ENCODE data around the gene NEXN.

NEXN gene
- 0.13 to 11.2 (median 0.77) reads per million in 17 experiments for total RNA-seq

- peak; percentile 10 to 45 (median 23) for DNase-seq
Measured at GRCh38 chr1:77888081-77888780, at the start of gene NEXN. TSS of gene NEXN (plus strand) at chr1:77888624. CDS start at chr1:77916107, 27,483 bp downstream.

- no peak for DNase-seq
Measured at GRCh38 chr1:77841574-77841973, 46.9 kb upstream of the NEXN start.

GRCh38 chr1:77845951-77846350 is 42.5 kb upstream of the NEXN start:
- no peak for DNase-seq

GRCh38 chr1:77846966-77847365 is 41.5 kb upstream of the NEXN start:
- no peak for DNase-seq

GRCh38 chr1:77847621-77848080 is 40.8 kb upstream of the NEXN start:
- DNase-seq, result peak in 2 of 4 experiments; percentile 2 to 17

GRCh38 chr1:77850082-77850481 is 38.3 kb upstream of the NEXN start:
- DNase-seq, result no peak

GRCh38 chr1:77857552-77857951 is 30.9 kb upstream of the NEXN start:
- DNase-seq, result no peak

GRCh38 chr1:77858725-77859124 is 29.7 kb upstream of the NEXN start:
- no peak for DNase-seq

- DNase-seq, result no peak
Measured at GRCh38 chr1:77859248-77859647, 29.2 kb upstream of the NEXN start.

GRCh38 chr1:77866296-77866695 is 22.1 kb upstream of the NEXN start:
- no peak for DNase-seq

GRCh38 chr1:77872645-77873044 is 15.8 kb upstream of the NEXN start:
- DNase-seq, result no peak

GRCh38 chr1:77873461-77873860 is 15.0 kb upstream of the NEXN start:
- no peak for DNase-seq

- DNase-seq, result no peak
Measured at GRCh38 chr1:77874804-77875445, 13.5 kb upstream of the NEXN start.

GRCh38 chr1:77876884-77877283 is 11.5 kb upstream of the NEXN start:
- no peak for DNase-seq

GRCh38 chr1:77881061-77881460 is 7.4 kb upstream of the NEXN start:
- no peak for DNase-seq

GRCh38 chr1:77882411-77882810 is 6.0 kb upstream of the NEXN start:
- no peak for DNase-seq

GRCh38 chr1:77888781-77889642 is 588 bp downstream of the NEXN start:
- peak; percentile 8 to 47 (median 20) for DNase-seq

GRCh38 chr1:77889671-77890070 is 1.2 kb downstream of the NEXN start:
- DNase-seq, result no peak

- DNase-seq, result no peak
Measured at GRCh38 chr1:77891200-77891599, 2.8 kb downstream of the NEXN start.

- DNase-seq, result no peak
Measured at GRCh38 chr1:77899647-77900320, 11.4 kb downstream of the NEXN start.

GRCh38 chr1:77900687-77901293 is 12.4 kb downstream of the NEXN start:
- DNase-seq, result no peak

GRCh38 chr1:77905603-77906002 is 17.2 kb downstream of the NEXN start:
- DNase-seq, result no peak

All from suppressor macrophage (primary cell).